Hepatocyte (in vitro differentiated cells): ENCODE results near the gene NEU4.

Source experiments
- EZH2 ChIP-seq: fragments of 200-600 bp; sonication (generic); IDR thresholded peaks from 2 replicates; pipeline ENCODE4 v1.6.1; 2016; ENCODE audit warnings: antibody characterized with exemption, mild to moderate bottlenecking, borderline replicate concordance
- EZH2phosphoT487 ChIP-seq: fragments of 200-600 bp; sonication (generic); IDR thresholded peaks from one replicate; pipeline ENCODE4 v1.6.1; 2018; ENCODE audit warnings: antibody characterized with exemption, mild to moderate bottlenecking, low read depth, moderate library complexity; ENCODE audit not compliant: unreplicated experiment, severe bottlenecking
- TF ChIP-seq, protein P1 (sequence below): fragments of 200-600 bp; sonication (generic); IDR thresholded peaks from 2 replicates; pipeline ENCODE4 v1.5.1; 2016; ENCODE audit warnings: antibody characterized with exemption, mild to moderate bottlenecking; ENCODE audit not compliant: poor library complexity

DNA sequence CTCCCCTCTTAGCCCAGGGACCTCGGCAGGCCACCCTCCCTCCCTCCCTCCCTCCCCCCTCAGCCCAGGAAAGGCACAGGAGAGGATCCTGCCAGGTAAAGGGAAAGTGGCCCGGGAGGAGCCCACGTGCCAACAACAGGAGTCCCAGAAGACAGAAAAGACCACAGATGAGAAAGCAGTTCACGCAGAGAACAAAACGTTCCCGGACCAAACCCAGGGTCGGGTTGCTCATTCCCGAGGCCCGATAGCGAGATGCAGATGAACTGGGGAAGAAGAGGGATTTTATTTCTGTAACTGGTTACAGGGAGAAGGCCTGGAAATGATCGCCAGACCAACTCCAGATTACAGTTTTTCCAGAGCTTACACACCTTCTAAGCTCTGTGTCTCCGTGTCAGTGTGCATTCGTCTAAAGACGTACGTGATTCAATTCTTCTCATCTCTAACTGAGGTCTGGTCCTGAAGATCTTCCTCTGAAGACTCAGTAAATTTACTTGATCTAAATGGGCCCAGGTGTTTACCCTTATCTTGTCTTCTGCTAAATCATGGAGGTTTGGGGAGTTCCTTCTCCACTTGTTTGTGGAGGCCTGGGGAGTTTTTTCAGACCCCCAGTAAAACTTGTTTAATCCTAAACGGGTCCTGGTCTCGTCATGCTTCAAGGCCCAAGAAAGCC is 807 bp upstream of the NEU4 start:
- TF ChIP-seq, protein P1, sequence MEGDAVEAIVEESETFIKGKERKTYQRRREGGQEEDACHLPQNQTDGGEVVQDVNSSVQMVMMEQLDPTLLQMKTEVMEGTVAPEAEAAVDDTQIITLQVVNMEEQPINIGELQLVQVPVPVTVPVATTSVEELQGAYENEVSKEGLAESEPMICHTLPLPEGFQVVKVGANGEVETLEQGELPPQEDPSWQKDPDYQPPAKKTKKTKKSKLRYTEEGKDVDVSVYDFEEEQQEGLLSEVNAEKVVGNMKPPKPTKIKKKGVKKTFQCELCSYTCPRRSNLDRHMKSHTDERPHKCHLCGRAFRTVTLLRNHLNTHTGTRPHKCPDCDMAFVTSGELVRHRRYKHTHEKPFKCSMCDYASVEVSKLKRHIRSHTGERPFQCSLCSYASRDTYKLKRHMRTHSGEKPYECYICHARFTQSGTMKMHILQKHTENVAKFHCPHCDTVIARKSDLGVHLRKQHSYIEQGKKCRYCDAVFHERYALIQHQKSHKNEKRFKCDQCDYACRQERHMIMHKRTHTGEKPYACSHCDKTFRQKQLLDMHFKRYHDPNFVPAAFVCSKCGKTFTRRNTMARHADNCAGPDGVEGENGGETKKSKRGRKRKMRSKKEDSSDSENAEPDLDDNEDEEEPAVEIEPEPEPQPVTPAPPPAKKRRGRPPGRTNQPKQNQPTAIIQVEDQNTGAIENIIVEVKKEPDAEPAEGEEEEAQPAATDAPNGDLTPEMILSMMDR = no peak
- no peak for TF ChIP-seq EZH2phosphoT487
- no peak for TF ChIP-seq EZH2
